Karpas-422 (cell line): ENCODE data around the gene GALNT17. TPM values are rescaled to one million over a fixed set of nuclear protein-coding genes. Genes with fewer than 3 reads are reported as not detected.

Experiments used
- DNase-seq: peaks from one replicate; pipeline ENCODE4 v3.0.0-alpha.2; 2015
- H2AFZ ChIP-seq: fragments of 200-600 bp; sonication (generic); 2 replicates; pipeline ENCODE4 v1.6.1; 2014; ENCODE audit warnings: antibody characterized with exemption, low read length, mixed read lengths
- H3K27ac ChIP-seq: fragments of 200-600 bp; sonication (generic); 2 replicates; pipeline ENCODE4 v1.5.1; 2014; ENCODE audit warnings: mild to moderate bottlenecking, low read length, moderate library complexity
- H3K27me3 ChIP-seq: fragments of 200-600 bp; sonication (generic); 2 replicates; pipeline ENCODE4 v1.6.1; 2014; ENCODE audit warnings: low read length, mixed read lengths
- H3K36me3 ChIP-seq: fragments of 200-600 bp; sonication (generic); 2 replicates; pipeline ENCODE4 v1.6.1; 2014; ENCODE audit warnings: low read length, mixed read lengths; ENCODE audit not compliant: insufficient read depth
- H3K4me1 ChIP-seq: fragments of 200-600 bp; sonication (generic); 2 replicates; pipeline ENCODE4 v1.6.1; 2014; ENCODE audit warnings: mild to moderate bottlenecking, low read length, mixed read lengths
- H3K4me2 ChIP-seq: fragments of 200-600 bp; sonication (generic); 2 replicates; pipeline ENCODE4 v1.6.1; 2014; ENCODE audit warnings: low read length, low read depth, mild to moderate bottlenecking; ENCODE audit not compliant: poor library complexity, severe bottlenecking
- H3K4me3 ChIP-seq: fragments of 200-600 bp; sonication (generic); 2 replicates; pipeline ENCODE4 v1.5.1; 2014; ENCODE audit warnings: mild to moderate bottlenecking, antibody characterized with exemption, low read length, mixed read lengths
- H3K79me2 ChIP-seq: fragments of 200-600 bp; sonication (generic); 2 replicates; pipeline ENCODE4 v1.6.1; 2014; ENCODE audit warnings: mild to moderate bottlenecking, low read length, mixed read lengths
- H3K9ac ChIP-seq: fragments of 200-600 bp; sonication (generic); 2 replicates; pipeline ENCODE4 v1.6.0; 2014; ENCODE audit warnings: low read length
- H3K9me2 ChIP-seq: fragments of 200-600 bp; sonication (generic), shearing (Covaris generic); replicated peaks from 2 replicates; pipeline ENCODE4 v1.6.0; 2014; ENCODE audit warnings: mild to moderate bottlenecking, low read length, moderate library complexity; ENCODE audit not compliant: insufficient read depth
- H3K9me3 ChIP-seq: fragments of 300-700, 200-600 bp; sonication (generic); 2 replicates; pipeline ENCODE4 v1.6.1; 2014; ENCODE audit warnings: low read length, mixed read lengths
- H4K20me1 ChIP-seq: fragments of 200-600 bp; sonication (generic); 2 replicates; pipeline ENCODE4 v1.6.1; 2014; ENCODE audit warnings: mild to moderate bottlenecking, antibody characterized with exemption, low read length, low read depth; ENCODE audit not compliant: insufficient read depth
- total RNA-seq: library from RNA; depleted of rRNA; stranded (reverse); fragments of >200 nt; shearing (Covaris generic); gene quantifications from 2 replicates; pipeline ENCODE4 v1.2.3, GENCODE V29; 2014; ENCODE audit warnings: low replicate concordance

The GALNT17 gene
- total RNA-seq, 1 experiment from 2014 or later: not detected

DNA sequence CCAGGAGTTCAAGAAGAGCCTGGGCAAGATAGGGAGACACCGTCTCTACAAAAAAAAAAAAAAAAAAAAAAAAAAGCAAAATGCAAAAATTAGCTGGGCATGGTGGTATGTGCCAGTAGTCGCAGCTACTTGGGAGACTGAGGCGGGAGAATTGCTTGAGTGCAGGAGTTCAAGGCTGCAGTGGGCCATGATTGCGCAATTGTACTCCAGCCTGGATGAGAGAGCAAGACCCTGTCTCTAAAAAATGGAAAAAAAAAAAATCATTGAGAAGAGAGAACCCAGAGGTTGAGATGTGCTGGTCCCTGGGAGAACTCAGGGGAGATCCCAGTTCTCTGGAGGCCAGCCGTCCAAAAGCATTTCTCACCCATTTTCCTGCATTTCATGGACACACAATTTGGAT, 95.2 kb downstream of the GALNT17 start:
- Histone ChIP-seq H3K9me3 (no peaks in the 10 kb centered on the region), H3K4me1 (no peaks in the 10 kb centered on the region), H4K20me1 (no peaks in the 10 kb centered on the region), H2AFZ (no peak overlapping the region), H3K27ac (no peak overlapping the region), H3K9me2 (no peaks in the 10 kb centered on the region), H3K4me2 (no peak overlapping the region), H3K27me3 (no peaks in the 10 kb centered on the region), H3K36me3 (no peaks in the 10 kb centered on the region), H3K9ac (no peak overlapping the region), H3K4me3 (no peak overlapping the region), H3K79me2 (no peaks in the 10 kb centered on the region)
- no peak for DNase-seq

DNA sequence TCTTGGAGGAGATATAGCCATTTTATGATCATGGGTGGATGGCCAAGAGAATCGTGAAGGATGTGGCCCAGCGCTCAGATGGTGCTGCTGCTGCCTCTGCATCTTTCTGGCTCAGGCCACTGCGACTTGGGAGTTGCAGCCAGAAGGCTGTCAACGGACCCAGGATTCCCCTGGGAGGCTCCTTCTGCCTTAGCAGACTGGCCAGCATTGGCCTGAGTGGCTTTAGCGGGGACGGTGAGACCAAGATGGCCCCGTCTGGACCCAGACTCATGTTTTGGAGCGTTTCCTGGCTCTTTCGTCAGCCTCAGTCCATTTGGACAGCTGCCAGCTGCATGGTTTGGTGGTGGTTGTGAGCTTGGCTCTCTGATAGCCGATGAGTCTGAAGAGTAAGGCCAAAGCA, 97.2 kb downstream of the GALNT17 start:
- no peak overlapping the region for H3K4me2 ChIP-seq
- no peak overlapping the region for H2AFZ ChIP-seq
- H3K4me1 ChIP-seq: no peaks in the 10 kb centered on the region
- DNase-seq: no peak
- H3K27ac ChIP-seq: no peak overlapping the region
- H3K27me3 ChIP-seq: no peaks in the 10 kb centered on the region
- H3K36me3 ChIP-seq: no peaks in the 10 kb centered on the region
- no peak overlapping the region for H3K9ac ChIP-seq
- H3K9me3 ChIP-seq: no peaks in the 10 kb centered on the region
- no peaks in the 10 kb centered on the region for H3K9me2 ChIP-seq
- no peaks in the 10 kb centered on the region for H3K79me2 ChIP-seq
- H4K20me1 ChIP-seq: no peaks in the 10 kb centered on the region
- H3K4me3 ChIP-seq: no peak overlapping the region

DNA sequence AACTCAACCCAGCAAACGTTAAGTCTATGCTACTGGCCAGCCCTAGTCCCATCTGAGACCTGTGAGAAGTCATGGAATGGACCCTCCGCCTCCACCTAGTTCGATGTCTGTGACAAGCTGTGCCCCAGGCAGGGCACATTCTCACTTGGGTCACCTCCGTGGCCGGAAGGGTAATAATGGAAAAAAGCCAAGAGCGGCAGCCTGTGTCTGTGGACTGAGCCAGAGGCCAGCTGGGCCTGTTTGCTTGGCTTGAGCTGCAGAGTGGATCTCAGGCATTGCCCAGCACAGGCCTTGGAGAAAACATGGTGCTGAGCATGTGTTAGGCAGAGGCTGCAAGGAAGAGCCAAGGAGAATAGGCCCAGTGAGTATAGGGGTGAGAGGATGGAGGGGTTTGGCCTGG, 97.8 kb downstream of the GALNT17 start:
- no peaks in the 10 kb centered on the region for H4K20me1 ChIP-seq
- H3K9me2 ChIP-seq: no peaks in the 10 kb centered on the region
- no peak for DNase-seq
- no peak overlapping the region for H3K27ac ChIP-seq
- no peak overlapping the region for H3K9ac ChIP-seq
- no peak overlapping the region for H2AFZ ChIP-seq
- H3K36me3 ChIP-seq: no peaks in the 10 kb centered on the region
- H3K79me2 ChIP-seq: no peaks in the 10 kb centered on the region
- no peak overlapping the region for H3K4me3 ChIP-seq
- no peaks in the 10 kb centered on the region for H3K27me3 ChIP-seq
- H3K4me2 ChIP-seq: no peak overlapping the region
- no peaks in the 10 kb centered on the region for H3K9me3 ChIP-seq
- no peaks in the 10 kb centered on the region for H3K4me1 ChIP-seq

DNA sequence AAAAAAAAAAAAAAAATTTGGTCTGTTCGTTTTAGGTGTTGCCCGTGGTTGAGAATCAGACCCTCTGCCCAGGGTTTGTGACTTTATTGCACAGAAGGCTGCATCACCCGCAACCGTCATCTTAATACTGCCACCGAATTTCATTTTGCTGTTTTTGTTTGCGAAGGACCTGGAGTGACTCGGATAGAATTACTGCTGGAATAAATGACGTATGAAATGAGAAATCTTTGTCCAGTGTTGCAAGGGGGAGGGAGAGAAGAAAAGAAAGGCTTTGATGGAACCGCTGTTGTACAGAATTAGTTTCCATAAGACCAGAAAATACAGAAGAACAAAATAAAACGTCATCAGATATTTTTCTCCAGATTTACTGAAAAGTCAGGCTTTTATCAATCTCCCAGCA, 103.3 kb downstream of the GALNT17 start:
- Histone ChIP-seq H3K36me3 (no peaks in the 10 kb centered on the region), H3K4me3 (no peak overlapping the region), H3K27me3 (no peaks in the 10 kb centered on the region), H3K4me2 (no peak overlapping the region), H3K9ac (no peak overlapping the region), H3K9me3 (no peaks in the 10 kb centered on the region), H3K4me1 (no peaks in the 10 kb centered on the region), H4K20me1 (no peaks in the 10 kb centered on the region), H3K9me2 (no peaks in the 10 kb centered on the region), H2AFZ (no peak overlapping the region), H3K79me2 (no peaks in the 10 kb centered on the region), H3K27ac (no peak overlapping the region)
- no peak for DNase-seq

DNA sequence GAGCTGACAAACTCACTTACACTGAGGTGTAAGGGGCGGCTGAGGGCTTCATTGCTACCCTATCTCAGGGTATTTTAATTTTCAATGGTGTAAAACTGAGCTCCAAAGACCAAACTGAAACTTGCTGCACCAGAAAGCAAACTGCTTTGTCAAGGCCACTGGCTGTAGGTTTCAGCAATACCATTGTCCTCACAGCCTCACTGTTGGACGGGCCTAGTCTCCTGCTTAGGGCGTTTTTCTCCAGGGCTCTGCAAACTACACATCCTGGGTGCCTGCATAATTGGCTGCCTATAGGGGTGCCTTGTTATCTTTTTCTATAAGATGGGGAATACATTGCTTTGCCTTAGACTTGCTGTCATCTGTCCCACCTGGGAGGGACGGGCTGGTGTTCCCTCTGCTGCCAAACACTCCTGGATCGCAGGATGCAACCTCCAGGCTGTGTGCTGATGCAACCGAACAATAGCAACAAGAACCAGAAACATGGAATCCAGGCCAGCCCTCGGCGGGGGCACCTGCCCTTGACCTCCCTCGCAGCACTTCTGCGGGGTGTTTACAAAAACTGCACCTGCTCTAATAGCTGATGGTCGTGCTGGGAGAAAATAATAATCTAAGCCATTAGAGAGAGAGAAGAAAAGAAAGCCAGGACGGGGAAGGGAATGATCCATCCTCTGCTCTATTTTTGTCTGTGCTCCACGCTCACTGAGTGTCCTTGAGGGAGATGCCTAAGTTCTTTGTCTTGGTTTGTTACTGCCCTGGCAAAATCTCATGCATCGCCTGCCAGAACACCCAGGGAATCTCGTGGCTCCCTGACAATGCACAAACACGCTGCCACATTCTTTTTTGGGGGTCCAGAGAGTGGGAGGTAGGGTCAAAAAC, 104.5 kb downstream of the GALNT17 start:
- H4K20me1 ChIP-seq: no peaks in the 10 kb centered on the region
- DNase-seq: no peak
- no peak overlapping the region for H2AFZ ChIP-seq
- H3K9me3 ChIP-seq: no peaks in the 10 kb centered on the region
- no peaks in the 10 kb centered on the region for H3K79me2 ChIP-seq
- no peaks in the 10 kb centered on the region for H3K4me1 ChIP-seq
- H3K27me3 ChIP-seq: no peaks in the 10 kb centered on the region
- H3K27ac ChIP-seq: no peak overlapping the region
- no peak overlapping the region for H3K4me2 ChIP-seq
- no peaks in the 10 kb centered on the region for H3K9me2 ChIP-seq
- H3K36me3 ChIP-seq: no peaks in the 10 kb centered on the region
- H3K4me3 ChIP-seq: no peak overlapping the region
- no peak overlapping the region for H3K9ac ChIP-seq

DNA sequence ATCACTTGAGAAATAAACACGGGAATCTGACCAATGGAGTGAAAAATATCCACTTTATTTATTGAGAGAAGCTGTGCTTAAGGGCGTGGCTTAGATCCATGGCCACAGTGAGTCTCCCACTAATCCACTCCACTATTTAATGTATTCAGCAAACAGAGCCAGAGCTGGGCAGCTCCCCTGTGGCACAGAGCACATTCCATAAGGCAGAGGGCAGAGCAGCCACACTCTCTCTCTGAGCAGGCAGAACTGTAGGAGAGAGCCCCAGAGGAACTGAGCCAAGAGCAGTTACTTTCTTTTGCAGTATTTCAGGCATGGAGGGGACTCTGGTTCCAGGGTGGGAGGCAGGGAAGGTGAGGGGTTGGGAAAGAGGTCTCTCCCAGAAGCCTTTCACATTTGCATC, 106.0 kb downstream of the GALNT17 start:
- no peaks in the 10 kb centered on the region for H3K9me3 ChIP-seq
- no peaks in the 10 kb centered on the region for H3K9me2 ChIP-seq
- no peak overlapping the region for H3K4me2 ChIP-seq
- H4K20me1 ChIP-seq: no peaks in the 10 kb centered on the region
- H3K27ac ChIP-seq: no peak overlapping the region
- no peaks in the 10 kb centered on the region for H3K36me3 ChIP-seq
- no peak overlapping the region for H2AFZ ChIP-seq
- H3K9ac ChIP-seq: no peak overlapping the region
- H3K4me1 ChIP-seq: no peaks in the 10 kb centered on the region
- no peaks in the 10 kb centered on the region for H3K79me2 ChIP-seq
- DNase-seq: no peak
- H3K27me3 ChIP-seq: no peaks in the 10 kb centered on the region
- no peak overlapping the region for H3K4me3 ChIP-seq

DNA sequence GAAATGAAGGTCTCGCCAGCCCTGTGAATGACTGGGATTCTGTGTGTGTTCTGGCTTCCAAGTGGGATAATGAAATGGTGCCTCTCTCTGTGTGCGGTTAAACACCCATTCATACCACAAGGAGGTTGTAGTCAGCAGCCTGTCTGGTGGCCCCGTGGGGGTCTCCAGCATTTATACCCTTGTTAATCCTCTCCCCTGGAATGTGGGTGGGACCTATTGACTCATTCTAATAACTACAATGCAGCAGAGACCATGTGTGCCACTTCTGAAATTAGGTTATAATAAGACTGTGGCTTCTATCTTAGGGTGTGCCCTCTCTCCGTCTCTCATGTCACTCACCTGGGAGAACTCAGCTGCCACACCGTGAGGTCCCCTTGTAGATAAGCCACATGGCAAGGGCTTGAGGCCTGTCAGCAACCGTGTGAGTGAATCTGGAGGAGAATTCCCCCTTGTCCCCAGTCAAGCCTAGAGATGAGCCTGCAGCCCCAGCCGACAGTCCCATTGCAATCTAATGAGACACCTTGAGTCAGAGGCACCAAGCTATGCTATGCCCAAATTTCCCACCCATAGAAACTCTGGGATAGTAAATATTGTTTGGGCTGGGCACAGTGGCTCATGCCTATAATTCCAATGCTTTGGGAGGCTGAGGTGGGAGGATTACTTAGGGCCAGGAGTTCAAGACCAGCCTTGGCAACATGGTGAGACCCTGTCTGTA, 106.8 kb downstream of the GALNT17 start:
- DNase-seq: no peak
- no peak overlapping the region for H2AFZ ChIP-seq
- no peaks in the 10 kb centered on the region for H3K36me3 ChIP-seq

DNA sequence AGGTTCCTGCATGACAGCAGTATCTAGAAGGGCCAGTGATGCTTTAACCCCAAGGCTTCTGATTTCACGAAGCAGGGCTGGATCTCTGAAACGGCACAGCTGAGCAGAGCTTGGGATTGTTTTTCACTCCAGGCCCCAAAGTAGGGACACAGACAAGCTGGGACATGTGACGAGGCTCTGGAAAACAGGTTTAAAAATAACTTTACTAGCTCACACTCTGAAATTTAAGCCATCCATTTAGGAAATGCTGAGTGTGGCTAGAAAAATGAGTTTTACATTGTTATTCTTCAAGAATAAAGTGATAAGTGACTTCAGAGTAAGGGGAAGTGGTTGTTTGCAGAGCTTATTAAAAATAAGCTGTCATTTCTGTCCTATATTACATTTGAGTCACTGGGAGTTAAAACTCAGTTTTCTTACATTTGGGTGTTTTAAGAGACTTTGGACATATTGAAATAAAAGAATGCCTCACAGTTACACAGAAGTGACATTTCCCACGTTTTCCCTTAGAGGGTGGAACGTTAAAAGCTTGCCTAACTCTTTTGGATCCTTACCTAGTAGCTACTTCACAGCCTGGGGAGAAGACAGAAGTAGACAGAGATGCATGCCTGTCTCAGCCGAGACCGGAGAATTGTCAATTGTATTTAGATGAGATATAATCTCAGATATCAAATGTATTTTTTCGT, 107.8 kb downstream of the GALNT17 start:
- H3K79me2 ChIP-seq: no peaks in the 10 kb centered on the region
- no peaks in the 10 kb centered on the region for H4K20me1 ChIP-seq
- no peaks in the 10 kb centered on the region for H3K27me3 ChIP-seq
- no peak overlapping the region for H3K27ac ChIP-seq
- no peaks in the 10 kb centered on the region for H3K9me2 ChIP-seq
- no peak overlapping the region for H2AFZ ChIP-seq
- H3K36me3 ChIP-seq: no peaks in the 10 kb centered on the region
- DNase-seq: no peak
- no peak overlapping the region for H3K4me3 ChIP-seq
- no peaks in the 10 kb centered on the region for H3K9me3 ChIP-seq
- no peak overlapping the region for H3K4me2 ChIP-seq
- no peak overlapping the region for H3K9ac ChIP-seq
- H3K4me1 ChIP-seq: no peaks in the 10 kb centered on the region

More for the DNA sequence above, 106.8 kb downstream of the GALNT17 start:
- no peak overlapping the region for H3K27ac ChIP-seq
- no peaks in the 10 kb centered on the region for H4K20me1 ChIP-seq
- no peak overlapping the region for H3K4me2 ChIP-seq
- no peaks in the 10 kb centered on the region for H3K79me2 ChIP-seq
- no peaks in the 10 kb centered on the region for H3K27me3 ChIP-seq
- H3K4me1 ChIP-seq: no peaks in the 10 kb centered on the region
- no peak overlapping the region for H3K9ac ChIP-seq
- H3K9me2 ChIP-seq: no peaks in the 10 kb centered on the region
- H3K4me3 ChIP-seq: no peak overlapping the region
- H3K9me3 ChIP-seq: no peaks in the 10 kb centered on the region
